Stimulated activated CD4-positive, alpha-beta T cell treated with anti-CD3 and anti-CD28 coated beads, Interleukin-4, amount 100 ng/mL, for 48 hours (primary cell): ENCODE results near the gene GABRG1.

ENCODE experiments used
- DNase-seq, 2 donors: peaks; one replicate each; pipeline ENCODE4 v3.0.0-alpha.2; 2020; ENCODE audit warnings: low read depth in 2 of 2

Gene GABRG1

GRCh38 chr4:46123913-46124755 lies at the start of gene GABRG1:
Gene GABRG1 (minus strand): TSS chr4:46124054. CDS start chr4:46123913, 141 bp downstream.
- no peak for DNase-seq

- no peak for DNase-seq
Measured at GRCh38 chr4:46146993-46147392, 23.1 kb upstream of the GABRG1 start.

- DNase-seq, result no peak
Measured at GRCh38 chr4:46131498-46132057, 7.7 kb upstream of the GABRG1 start.

GRCh38 chr4:46124773-46125413 lies 1.0 kb upstream of the GABRG1 start:
- no peak for DNase-seq

GRCh38 chr4:46081674-46082073 lies 42.2 kb downstream of the GABRG1 start:
- DNase-seq, result no peak

- no peak for DNase-seq
Measured at GRCh38 chr4:46081248-46081647, 42.6 kb downstream of the GABRG1 start.

GRCh38 chr4:46073778-46074177 lies 50.1 kb downstream of the GABRG1 start:
- no peak for DNase-seq

- DNase-seq, result no peak
Measured at GRCh38 chr4:46051392-46051791, 72.5 kb downstream of the GABRG1 start.

GRCh38 chr4:46032056-46032455 lies 91.8 kb downstream of the GABRG1 start:
- DNase-seq, result no peak

GRCh38 chr4:46016306-46016705 lies 107.5 kb downstream of the GABRG1 start:
- DNase-seq, result no peak

- DNase-seq, result no peak
Measured at GRCh38 chr4:45992728-45993127, 131.1 kb downstream of the GABRG1 start.

- no peak for DNase-seq
Measured at GRCh38 chr4:45989775-45990174, 134.1 kb downstream of the GABRG1 start.

- DNase-seq, result no peak
Measured at GRCh38 chr4:45987858-45988257, 136.0 kb downstream of the GABRG1 start.
